Fibroblast of mammary gland (primary cell): ENCODE results near the gene BATF.

Experiments used
- DNase-seq: peaks from one replicate; pipeline ENCODE4 v3.0.0-alpha.2; 2010; ENCODE audit warnings: low read depth
- H3K4me3 ChIP-seq: 2 replicates; pipeline ENCODE4 v1.5.1; 2011; ENCODE audit warnings: low read depth, mild to moderate bottlenecking, low read length, moderate library complexity; ENCODE audit not compliant: control insufficient read depth
- CTCF ChIP-seq: conservative IDR thresholded peaks from 2 replicates; pipeline ENCODE4 v1.5.1; 2011; ENCODE audit warnings: low read depth, low read length, inconsistent platforms; ENCODE audit not compliant: control insufficient read depth, insufficient read depth

BATF gene

GRCh38 chr14:75539561-75540478 lies 17.6 kb downstream of the BATF start:
- TF ChIP-seq CTCF = no peak
- no peak overlapping the region for H3K4me3 ChIP-seq
- no peak for DNase-seq

GRCh38 chr14:75540479-75540851 lies 18.2 kb downstream of the BATF start:
- no peak for TF ChIP-seq CTCF
- no peak for DNase-seq
- no peak overlapping the region for H3K4me3 ChIP-seq

- TF ChIP-seq CTCF = no peak
- DNase-seq = peak; percentile 15
- H3K4me3 ChIP-seq = no peak overlapping the region
These were observed 20.4 kb downstream of the BATF start for GRCh38 chr14:75542588-75543091.

- no peak overlapping the region for H3K4me3 ChIP-seq
- TF ChIP-seq CTCF = no peak
- DNase-seq = no peak
These were observed 21.0 kb downstream of the BATF start for GRCh38 chr14:75543253-75543652.

- no peak for TF ChIP-seq CTCF
- H3K4me3 ChIP-seq = no peak overlapping the region
- DNase-seq = peak; percentile 26
These were observed 21.5 kb downstream of the BATF start for GRCh38 chr14:75543786-75544185.

- DNase-seq = no peak
- TF ChIP-seq CTCF = no peak
- no peak overlapping the region for H3K4me3 ChIP-seq
These were observed 23.6 kb downstream of the BATF start for GRCh38 chr14:75545907-75546306.
